ENCODE measurements around the gene MSRB1. TPM values are rescaled to one million over a fixed set of nuclear protein-coding genes. Genes with fewer than 3 reads are reported as not detected.

Gene MSRB1
- total and polyA plus RNA-seq, 9 donors: 16.3 to 40.7 (median 29.0) TPM

- Histone ChIP-seq H3K36me3 (ENCODE audit: control insufficient read depth, insufficient read depth, low read length) (peaks cover 45% of the 10 kb centered on the region), H3K27ac (ENCODE audit: low read length) (no peak overlapping the region), H3K4me1 (ENCODE audit: control insufficient read depth, insufficient read depth, low read length) (peaks cover 46% of the 10 kb centered on the region), H3K4me3 (ENCODE audit: low read length) (no peak overlapping the region), H3K9me3 (replicated peaks; ENCODE audit: control insufficient read depth, low read depth, low read length) (no peaks in the 10 kb centered on the region), H3K27me3 (ENCODE audit: control insufficient read depth, insufficient read depth, low read length) (peaks cover 60% of the 10 kb centered on the region)
- WGBS (ENCODE audit: insufficient coverage): 15% methylated on average over 46 of the region's 70 CpGs
- no peak for DNase-seq
These were observed 36.5 kb upstream of the MSRB1 start for GRCh38 chr16:1979271-1980029.

GRCh38 chr16:1978476-1979120 lies 35.6 kb upstream of the MSRB1 start:
- no peaks in the 10 kb centered on the region for H3K9me3 ChIP-seq (replicated peaks; ENCODE audit: control insufficient read depth, low read depth, low read length)
- peaks cover 60% of the 10 kb centered on the region for H3K27me3 ChIP-seq (ENCODE audit: control insufficient read depth, insufficient read depth, low read length)
- DNase-seq: no peak
- H3K4me1 ChIP-seq (ENCODE audit: control insufficient read depth, insufficient read depth, low read length): peaks cover 45% of the 10 kb centered on the region
- 68% methylated on average over 36 of the region's 37 CpGs for WGBS (ENCODE audit: insufficient coverage)
- no peak overlapping the region for H3K27ac ChIP-seq (ENCODE audit: low read length)
- no peak overlapping the region for H3K4me3 ChIP-seq (ENCODE audit: low read length)
- H3K36me3 ChIP-seq (ENCODE audit: control insufficient read depth, insufficient read depth, low read length): peaks cover 50% of the 10 kb centered on the region

GRCh38 chr16:1977875-1978268 lies 34.9 kb upstream of the MSRB1 start:
- peaks cover 56% of the 10 kb centered on the region for H3K27me3 ChIP-seq (ENCODE audit: control insufficient read depth, insufficient read depth, low read length)
- no peak overlapping the region for H3K27ac ChIP-seq (ENCODE audit: low read length)
- peaks cover 50% of the 10 kb centered on the region for H3K36me3 ChIP-seq (ENCODE audit: control insufficient read depth, insufficient read depth, low read length)
- 94% methylated on average over 16 of the region's 18 CpGs for WGBS (ENCODE audit: insufficient coverage)
- H3K4me1 ChIP-seq (ENCODE audit: control insufficient read depth, insufficient read depth, low read length): peaks cover 43% of the 10 kb centered on the region
- H3K9me3 ChIP-seq (replicated peaks; ENCODE audit: control insufficient read depth, low read depth, low read length): no peaks in the 10 kb centered on the region
- no peak for DNase-seq
- no peak overlapping the region for H3K4me3 ChIP-seq (ENCODE audit: low read length)

GRCh38 chr16:1976951-1977874 lies 34.2 kb upstream of the MSRB1 start:
- 92% methylated on average over 23 of the region's 33 CpGs for WGBS (ENCODE audit: insufficient coverage)
- Histone ChIP-seq H3K36me3 (ENCODE audit: control insufficient read depth, insufficient read depth, low read length) (peaks cover 50% of the 10 kb centered on the region), H3K27me3 (ENCODE audit: control insufficient read depth, insufficient read depth, low read length) (peaks cover 49% of the 10 kb centered on the region), H3K4me1 (ENCODE audit: control insufficient read depth, insufficient read depth, low read length) (peaks cover 42% of the 10 kb centered on the region), H3K27ac (ENCODE audit: low read length) (no peak overlapping the region), H3K9me3 (replicated peaks; ENCODE audit: control insufficient read depth, low read depth, low read length) (no peaks in the 10 kb centered on the region), H3K4me3 (ENCODE audit: low read length) (no peak overlapping the region)
- no peak for DNase-seq

- 91% methylated on average over 8 of the region's 8 CpGs for WGBS (ENCODE audit: insufficient coverage)
- Histone ChIP-seq H3K4me1 (ENCODE audit: control insufficient read depth, insufficient read depth, low read length) (peaks cover 35% of the 10 kb centered on the region), H3K27ac (ENCODE audit: low read length) (no peak overlapping the region), H3K4me3 (ENCODE audit: low read length) (no peak overlapping the region), H3K36me3 (ENCODE audit: control insufficient read depth, insufficient read depth, low read length) (peaks cover 50% of the 10 kb centered on the region), H3K27me3 (ENCODE audit: control insufficient read depth, insufficient read depth, low read length) (peaks cover 39% of the 10 kb centered on the region), H3K9me3 (replicated peaks; ENCODE audit: control insufficient read depth, low read depth, low read length) (no peaks in the 10 kb centered on the region)
- DNase-seq: no peak
These were observed 33.2 kb upstream of the MSRB1 start for GRCh38 chr16:1976216-1976520.

GRCh38 chr16:1975432-1976215 lies 32.6 kb upstream of the MSRB1 start:
- Histone ChIP-seq H3K36me3 (ENCODE audit: control insufficient read depth, insufficient read depth, low read length) (peaks cover 50% of the 10 kb centered on the region), H3K27ac (ENCODE audit: low read length) (no peak overlapping the region), H3K4me3 (ENCODE audit: low read length) (no peak overlapping the region), H3K27me3 (ENCODE audit: control insufficient read depth, insufficient read depth, low read length) (peaks cover 33% of the 10 kb centered on the region), H3K4me1 (ENCODE audit: control insufficient read depth, insufficient read depth, low read length) (peaks cover 34% of the 10 kb centered on the region), H3K9me3 (replicated peaks; ENCODE audit: control insufficient read depth, low read depth, low read length) (no peaks in the 10 kb centered on the region)
- no peak for DNase-seq
- 91% methylated on average over 30 of the region's 33 CpGs for WGBS (ENCODE audit: insufficient coverage)

- 92% methylated on average over 25 of the region's 42 CpGs for WGBS (ENCODE audit: insufficient coverage)
- Histone ChIP-seq H3K4me1 (ENCODE audit: control insufficient read depth, insufficient read depth, low read length) (peaks cover 22% of the 10 kb centered on the region), H3K4me3 (ENCODE audit: low read length) (no peak overlapping the region), H3K9me3 (replicated peaks; ENCODE audit: control insufficient read depth, low read depth, low read length) (no peaks in the 10 kb centered on the region), H3K27me3 (ENCODE audit: control insufficient read depth, insufficient read depth, low read length) (peaks cover 21% of the 10 kb centered on the region), H3K27ac (ENCODE audit: low read length) (no peak overlapping the region), H3K36me3 (ENCODE audit: control insufficient read depth, insufficient read depth, low read length) (peaks cover 50% of the 10 kb centered on the region)
- no peak for DNase-seq
These were observed 31.4 kb upstream of the MSRB1 start for GRCh38 chr16:1974157-1975070.

GRCh38 chr16:1973461-1974156 lies 30.6 kb upstream of the MSRB1 start:
- no peak overlapping the region for H3K4me3 ChIP-seq (ENCODE audit: low read length)
- no peaks in the 10 kb centered on the region for H3K9me3 ChIP-seq (replicated peaks; ENCODE audit: control insufficient read depth, low read depth, low read length)
- WGBS (ENCODE audit: insufficient coverage): 93% methylated on average over 16 of the region's 16 CpGs
- peaks cover 13% of the 10 kb centered on the region for H3K27me3 ChIP-seq (ENCODE audit: control insufficient read depth, insufficient read depth, low read length)
- no peak overlapping the region for H3K27ac ChIP-seq (ENCODE audit: low read length)
- peaks cover 47% of the 10 kb centered on the region for H3K36me3 ChIP-seq (ENCODE audit: control insufficient read depth, insufficient read depth, low read length)
- H3K4me1 ChIP-seq (ENCODE audit: control insufficient read depth, insufficient read depth, low read length): peaks cover 19% of the 10 kb centered on the region
- no peak for DNase-seq
